ENCODE data around the gene ATG4B. TPM values are rescaled to one million over a fixed set of nuclear protein-coding genes. Genes with fewer than 3 reads are reported as not detected.

Gene ATG4B
- total RNA-seq, 2 donors from 2014 or later: 126 to 166 TPM

DNA sequence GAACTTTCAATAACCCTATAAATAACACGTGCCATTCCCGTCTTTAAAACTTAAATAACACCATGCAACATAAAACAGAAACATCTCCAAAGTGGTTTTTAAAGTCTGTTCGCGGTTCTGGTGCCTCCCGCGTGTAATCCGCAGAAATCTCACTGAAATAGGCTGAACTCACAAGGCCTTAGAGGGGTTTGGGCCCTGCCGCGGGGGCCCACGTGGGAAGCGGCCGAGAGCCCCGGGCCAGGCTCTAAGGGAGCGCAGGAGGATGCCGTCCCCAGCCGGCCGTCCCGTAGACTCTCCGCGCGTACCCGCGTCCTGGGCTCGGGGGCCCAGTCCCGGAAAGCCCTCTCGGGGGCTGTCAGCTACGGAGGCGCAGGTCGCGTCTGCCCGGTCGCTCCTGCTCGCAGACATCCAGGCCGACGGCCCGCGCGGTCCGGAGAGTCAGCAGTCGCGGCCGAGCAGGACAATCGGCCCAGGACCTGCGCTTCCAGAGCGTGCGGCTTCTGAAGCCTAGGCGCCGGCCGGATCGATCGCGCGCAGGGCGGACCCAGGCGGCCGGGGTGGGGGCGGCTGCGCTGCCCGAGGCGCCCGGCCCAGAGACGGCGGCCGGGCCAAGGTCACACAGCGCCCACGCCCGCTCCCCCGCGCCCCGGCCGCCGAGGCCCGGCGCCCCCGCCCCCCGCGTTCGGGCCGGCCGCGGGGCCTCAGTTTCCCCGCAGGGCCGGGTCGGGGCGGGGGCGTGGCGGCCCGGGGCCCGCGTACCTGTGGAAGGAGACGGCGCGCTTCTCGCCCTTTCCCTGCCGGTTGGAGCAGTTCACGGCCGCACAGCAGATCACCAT lies 1.1 kb upstream of the ATG4B start:
- peak overlapping the region; percentile 74 for H3K27ac Mint-ChIP-seq
- peaks cover 37% of the 10 kb centered on the region for H3K36me3 Mint-ChIP-seq (ENCODE audit: low read depth)

DNA sequence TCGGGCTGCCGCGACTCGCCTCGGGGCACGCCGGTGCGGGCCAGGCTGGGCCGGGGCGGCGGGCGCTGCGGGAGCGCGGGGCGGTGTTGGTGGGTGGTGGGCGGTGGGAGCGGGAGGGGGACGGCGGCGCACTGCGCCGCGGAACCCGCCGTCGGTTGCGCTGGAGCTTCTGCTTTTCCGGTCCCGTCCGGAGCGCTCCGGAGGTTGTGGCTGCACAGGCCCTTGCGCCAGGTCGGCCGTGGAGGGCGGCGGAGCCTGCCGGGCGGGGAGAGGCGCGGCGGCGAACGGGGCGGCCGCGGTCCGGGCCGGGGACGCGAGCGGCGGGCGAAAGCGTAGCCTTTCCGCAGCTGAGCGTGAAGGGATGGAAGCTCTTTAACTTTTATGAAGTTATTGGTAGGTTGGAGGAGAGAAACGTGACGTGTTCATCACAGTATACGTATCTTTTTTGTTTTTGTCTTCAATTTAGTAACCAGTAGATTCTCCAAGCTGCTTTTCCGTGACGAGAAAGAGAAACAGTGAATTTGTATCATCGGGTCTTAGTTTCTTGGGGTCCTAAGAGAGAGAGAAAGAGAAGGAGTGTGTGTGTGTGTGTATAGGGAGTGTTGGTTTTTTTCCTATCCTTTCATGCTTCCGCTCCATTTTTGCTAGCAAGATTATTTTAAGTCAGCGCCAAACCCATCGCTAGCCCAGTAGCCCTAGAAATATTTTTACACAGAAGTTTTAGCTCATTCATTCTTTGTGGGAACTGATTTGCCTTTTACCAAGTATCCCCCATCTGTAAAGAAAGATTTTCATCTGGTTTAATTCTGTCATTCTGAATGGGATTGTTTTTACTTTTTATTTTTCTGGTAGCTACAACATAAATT lies 535 bp downstream of the ATG4B start:
- peak overlapping the region; percentile 93 for H3K27ac ChIP-seq (ENCODE audit: low read depth, low read length)
- peaks cover 15% of the 10 kb centered on the region for H3K9me3 ChIP-seq (ENCODE audit: control insufficient read depth, low read length)
- Mint-ChIP-seq H3K36me3 (ENCODE audit: low read depth) (peaks cover 28% of the 10 kb centered on the region), H3K4me3 (peak overlapping the region; percentile 77), H3K9me3 (peaks cover 6% of the 10 kb centered on the region), H3K27ac (peak overlapping the region; percentile 93), H3K4me1 (peaks cover 28% of the 10 kb centered on the region), H3K27me3 (ENCODE audit: insufficient read depth) (no peaks in the 10 kb centered on the region)
- TF ChIP-seq, protein P1, sequence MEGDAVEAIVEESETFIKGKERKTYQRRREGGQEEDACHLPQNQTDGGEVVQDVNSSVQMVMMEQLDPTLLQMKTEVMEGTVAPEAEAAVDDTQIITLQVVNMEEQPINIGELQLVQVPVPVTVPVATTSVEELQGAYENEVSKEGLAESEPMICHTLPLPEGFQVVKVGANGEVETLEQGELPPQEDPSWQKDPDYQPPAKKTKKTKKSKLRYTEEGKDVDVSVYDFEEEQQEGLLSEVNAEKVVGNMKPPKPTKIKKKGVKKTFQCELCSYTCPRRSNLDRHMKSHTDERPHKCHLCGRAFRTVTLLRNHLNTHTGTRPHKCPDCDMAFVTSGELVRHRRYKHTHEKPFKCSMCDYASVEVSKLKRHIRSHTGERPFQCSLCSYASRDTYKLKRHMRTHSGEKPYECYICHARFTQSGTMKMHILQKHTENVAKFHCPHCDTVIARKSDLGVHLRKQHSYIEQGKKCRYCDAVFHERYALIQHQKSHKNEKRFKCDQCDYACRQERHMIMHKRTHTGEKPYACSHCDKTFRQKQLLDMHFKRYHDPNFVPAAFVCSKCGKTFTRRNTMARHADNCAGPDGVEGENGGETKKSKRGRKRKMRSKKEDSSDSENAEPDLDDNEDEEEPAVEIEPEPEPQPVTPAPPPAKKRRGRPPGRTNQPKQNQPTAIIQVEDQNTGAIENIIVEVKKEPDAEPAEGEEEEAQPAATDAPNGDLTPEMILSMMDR (conservative IDR thresholded peaks at IDR 0.05): no peak
- H3K4me1 ChIP-seq (ENCODE audit: control insufficient read depth, insufficient read depth, low read length): no peaks in the 10 kb centered on the region
- H3K9ac ChIP-seq (ENCODE audit: extremely low read depth, low read length, poor library complexity, severe bottlenecking): peak overlapping the region; percentile 97
- WGBS, 2 experiments (ENCODE audit: insufficient coverage in 1 of 2, insufficient read length in 1 of 2): 3 to 4% methylated on average over 15 to 67 of the region's 67 CpGs
- peak overlapping the region; percentile 83 for H3K4me3 ChIP-seq (ENCODE audit: low read length)
- H3K36me3 ChIP-seq (ENCODE audit: control insufficient read depth, insufficient read depth, low read length): peaks cover 30% of the 10 kb centered on the region
- H3K27me3 ChIP-seq (ENCODE audit: control insufficient read depth, insufficient read depth, low read length, poor library complexity, severe bottlenecking): no peaks in the 10 kb centered on the region
- no peak for DNase-seq

More for the DNA sequence above, 1.1 kb upstream of the ATG4B start:
- Histone ChIP-seq H3K36me3 (ENCODE audit: control insufficient read depth, insufficient read depth, low read length) (peaks cover 46% of the 10 kb centered on the region), H3K4me3 (ENCODE audit: low read length) (peak overlapping the region; percentile 95), H3K9me3 (ENCODE audit: control insufficient read depth, low read length) (peaks cover 15% of the 10 kb centered on the region), H3K4me1 (ENCODE audit: control insufficient read depth, insufficient read depth, low read length) (no peaks in the 10 kb centered on the region), H3K27me3 (ENCODE audit: control insufficient read depth, insufficient read depth, low read length, poor library complexity, severe bottlenecking) (no peaks in the 10 kb centered on the region), H3K27ac (ENCODE audit: low read depth, low read length) (peak overlapping the region; percentile 32), H3K9ac (ENCODE audit: extremely low read depth, low read length, poor library complexity, severe bottlenecking) (peak overlapping the region; percentile 76)
- H3K9me3 Mint-ChIP-seq: peaks cover 6% of the 10 kb centered on the region
- peak overlapping the region; percentile 77 for H3K4me3 Mint-ChIP-seq
- peak; percentile 81 for DNase-seq
- H3K4me1 Mint-ChIP-seq: peaks cover 24% of the 10 kb centered on the region
- 0 to 2% methylated on average over 10 to 97 of the region's 97 CpGs for WGBS, 2 experiments (ENCODE audit: insufficient coverage in 1 of 2, insufficient read length in 1 of 2)
- no peaks in the 10 kb centered on the region for H3K27me3 Mint-ChIP-seq (ENCODE audit: insufficient read depth)
- TF ChIP-seq, protein P1 (conservative IDR thresholded peaks at IDR 0.05): no peak

DNA sequence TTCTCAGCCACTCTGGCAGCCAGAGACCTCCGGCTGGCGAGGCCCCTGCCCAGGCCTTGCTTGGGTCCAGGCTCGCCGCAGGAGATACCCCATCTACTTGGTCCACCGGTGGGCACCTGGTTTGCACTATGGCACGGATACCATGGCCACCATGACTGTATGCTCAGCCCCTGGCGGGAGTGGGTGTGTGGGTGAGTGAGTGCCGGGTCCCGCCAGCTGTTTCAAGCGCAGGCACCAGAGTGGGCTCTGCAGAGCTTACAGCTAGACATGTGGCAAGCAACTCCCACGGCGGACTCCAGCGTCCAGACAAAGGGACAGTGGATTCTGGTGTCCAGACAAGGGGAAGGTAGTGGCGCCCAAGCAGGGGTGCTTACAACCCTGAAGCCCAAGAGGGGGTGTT lies 1.4 kb downstream of the ATG4B start:
- H3K27ac Mint-ChIP-seq: peak overlapping the region; percentile 66
- peak overlapping the region; percentile 83 for H3K4me3 ChIP-seq (ENCODE audit: low read length)
- H3K4me1 ChIP-seq (ENCODE audit: control insufficient read depth, insufficient read depth, low read length): no peaks in the 10 kb centered on the region

More for the DNA sequence above, 1.4 kb downstream of the ATG4B start:
- Histone ChIP-seq H3K9me3 (ENCODE audit: control insufficient read depth, low read length) (peaks cover 15% of the 10 kb centered on the region), H3K27me3 (ENCODE audit: control insufficient read depth, insufficient read depth, low read length, poor library complexity, severe bottlenecking) (no peaks in the 10 kb centered on the region), H3K9ac (ENCODE audit: extremely low read depth, low read length, poor library complexity, severe bottlenecking) (no peak overlapping the region), H3K36me3 (ENCODE audit: control insufficient read depth, insufficient read depth, low read length) (peaks cover 21% of the 10 kb centered on the region), H3K27ac (ENCODE audit: low read depth, low read length) (no peak overlapping the region)
- H3K4me1 Mint-ChIP-seq: peaks cover 28% of the 10 kb centered on the region
- TF ChIP-seq, protein P1 (conservative IDR thresholded peaks at IDR 0.05): no peak
- H3K4me3 Mint-ChIP-seq: peak overlapping the region; percentile 77
- H3K27me3 Mint-ChIP-seq (ENCODE audit: insufficient read depth): no peaks in the 10 kb centered on the region
- H3K36me3 Mint-ChIP-seq (ENCODE audit: low read depth): peaks cover 24% of the 10 kb centered on the region
- WGBS, 2 experiments (ENCODE audit: insufficient coverage in 1 of 2, insufficient read length in 1 of 2): 96 to 97% methylated on average over 14 of the region's 14 CpGs
- DNase-seq: no peak
- peaks cover 6% of the 10 kb centered on the region for H3K9me3 Mint-ChIP-seq
